Measurements from ENCODE around the gene KLHL34. TPM values are rescaled to one million over a fixed set of nuclear protein-coding genes. Genes with fewer than 3 reads are reported as not detected.

Gene KLHL34
- polyA plus RNA-seq, 1 of the 3 experiments (the other 2 are of a cell fraction) = not detected

DNA sequence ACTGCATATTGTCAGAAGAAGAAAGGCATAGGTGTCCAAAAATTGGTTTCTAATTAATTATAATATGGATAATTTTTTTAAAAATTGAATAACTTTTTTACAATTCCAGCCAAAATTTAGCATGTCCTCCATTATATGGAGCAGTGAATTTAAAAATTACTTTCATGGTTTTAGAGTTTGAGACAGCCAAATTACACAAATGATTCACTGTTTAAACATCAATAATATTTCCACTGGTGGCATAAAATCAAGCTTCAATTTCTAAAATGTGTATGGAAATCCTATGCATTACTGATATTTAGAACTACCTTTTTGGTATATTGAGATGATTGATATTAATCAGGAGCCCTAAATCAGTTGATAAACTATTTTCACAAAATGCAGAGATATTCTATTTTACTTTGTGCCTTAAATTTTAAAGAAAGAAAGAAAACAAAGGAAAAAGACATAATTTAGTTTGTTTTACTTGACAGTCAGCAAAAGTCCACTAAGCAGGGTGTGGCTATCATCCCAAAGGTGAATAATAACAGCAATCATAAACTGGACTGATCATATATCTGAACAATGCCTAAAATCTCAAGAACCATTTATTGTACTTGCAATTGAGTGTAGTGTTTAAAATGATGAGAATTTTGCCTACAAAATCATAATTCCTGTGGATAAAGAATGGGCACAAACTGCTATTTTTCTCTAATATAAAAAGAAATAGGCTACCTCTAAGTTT lies 34.2 kb downstream of the KLHL34 start:
- no peak for DNase-seq
- Histone ChIP-seq H3K9ac (no peak overlapping the region), H3F3A (replicated peaks; ENCODE audit: insufficient read depth) (no peaks in the 10 kb centered on the region), H3K4me1 (ENCODE audit: control insufficient read depth in 1 of 2, insufficient read depth in 2 of 2, low read depth in 1 of 2, low read length in 1 of 2) (no peaks in the 10 kb centered on the region), H3K9me2 (no peaks in the 10 kb centered on the region), H3K4me3 (ENCODE audit: low read depth in 2 of 2, low read length in 1 of 2) (no peak overlapping the region), H3K36me3 (replicated peaks in 1 of 2; ENCODE audit: control insufficient read depth in 1 of 2, insufficient read depth in 2 of 2, low read length in 1 of 2) (no peaks in the 10 kb centered on the region), H3K79me2 (ENCODE audit: insufficient read depth) (no peaks in the 10 kb centered on the region), H3K9me3 (no peaks in the 10 kb centered on the region), H3K27ac (ENCODE audit: low read depth in 2 of 2, low read length in 1 of 2) (no peak overlapping the region), H3K4me2 (no peak overlapping the region), H3K27me3 (ENCODE audit: insufficient read depth) (no peaks in the 10 kb centered on the region), H2AFZ (ENCODE audit: low read depth) (no peak overlapping the region; the same call in 1 of the 2 replicates), H4K20me1 (ENCODE audit: insufficient read depth) (no peaks in the 10 kb centered on the region)
- ChIA-PET CTCF (interaction anchor here (1.0 kb wide), 1 partner anchor 8 kb away, joined by 3 read pairs; no protein-coding TSS in a partner anchor), POLR2A (no interaction called here)
- TF ChIP-seq, protein P1, sequence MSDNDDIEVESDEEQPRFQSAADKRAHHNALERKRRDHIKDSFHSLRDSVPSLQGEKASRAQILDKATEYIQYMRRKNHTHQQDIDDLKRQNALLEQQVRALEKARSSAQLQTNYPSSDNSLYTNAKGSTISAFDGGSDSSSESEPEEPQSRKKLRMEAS (IDR thresholded peaks at IDR 0.05; ENCODE audit: low read depth) = no peak
- TF ChIP-seq, protein P2, sequence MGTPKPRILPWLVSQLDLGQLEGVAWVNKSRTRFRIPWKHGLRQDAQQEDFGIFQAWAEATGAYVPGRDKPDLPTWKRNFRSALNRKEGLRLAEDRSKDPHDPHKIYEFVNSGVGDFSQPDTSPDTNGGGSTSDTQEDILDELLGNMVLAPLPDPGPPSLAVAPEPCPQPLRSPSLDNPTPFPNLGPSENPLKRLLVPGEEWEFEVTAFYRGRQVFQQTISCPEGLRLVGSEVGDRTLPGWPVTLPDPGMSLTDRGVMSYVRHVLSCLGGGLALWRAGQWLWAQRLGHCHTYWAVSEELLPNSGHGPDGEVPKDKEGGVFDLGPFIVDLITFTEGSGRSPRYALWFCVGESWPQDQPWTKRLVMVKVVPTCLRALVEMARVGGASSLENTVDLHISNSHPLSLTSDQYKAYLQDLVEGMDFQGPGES (IDR thresholded peaks at IDR 0.05; ENCODE audit: low read depth, low read length) = no peak
- TF ChIP-seq, protein P3, sequence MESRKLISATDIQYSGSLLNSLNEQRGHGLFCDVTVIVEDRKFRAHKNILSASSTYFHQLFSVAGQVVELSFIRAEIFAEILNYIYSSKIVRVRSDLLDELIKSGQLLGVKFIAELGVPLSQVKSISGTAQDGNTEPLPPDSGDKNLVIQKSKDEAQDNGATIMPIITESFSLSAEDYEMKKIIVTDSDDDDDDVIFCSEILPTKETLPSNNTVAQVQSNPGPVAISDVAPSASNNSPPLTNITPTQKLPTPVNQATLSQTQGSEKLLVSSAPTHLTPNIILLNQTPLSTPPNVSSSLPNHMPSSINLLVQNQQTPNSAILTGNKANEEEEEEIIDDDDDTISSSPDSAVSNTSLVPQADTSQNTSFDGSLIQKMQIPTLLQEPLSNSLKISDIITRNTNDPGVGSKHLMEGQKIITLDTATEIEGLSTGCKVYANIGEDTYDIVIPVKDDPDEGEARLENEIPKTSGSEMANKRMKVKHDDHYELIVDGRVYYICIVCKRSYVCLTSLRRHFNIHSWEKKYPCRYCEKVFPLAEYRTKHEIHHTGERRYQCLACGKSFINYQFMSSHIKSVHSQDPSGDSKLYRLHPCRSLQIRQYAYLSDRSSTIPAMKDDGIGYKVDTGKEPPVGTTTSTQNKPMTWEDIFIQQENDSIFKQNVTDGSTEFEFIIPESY (IDR thresholded peaks at IDR 0.05; ENCODE audit: borderline replicate concordance, low read depth) = no peak
- TF ChIP-seq, protein P4, sequence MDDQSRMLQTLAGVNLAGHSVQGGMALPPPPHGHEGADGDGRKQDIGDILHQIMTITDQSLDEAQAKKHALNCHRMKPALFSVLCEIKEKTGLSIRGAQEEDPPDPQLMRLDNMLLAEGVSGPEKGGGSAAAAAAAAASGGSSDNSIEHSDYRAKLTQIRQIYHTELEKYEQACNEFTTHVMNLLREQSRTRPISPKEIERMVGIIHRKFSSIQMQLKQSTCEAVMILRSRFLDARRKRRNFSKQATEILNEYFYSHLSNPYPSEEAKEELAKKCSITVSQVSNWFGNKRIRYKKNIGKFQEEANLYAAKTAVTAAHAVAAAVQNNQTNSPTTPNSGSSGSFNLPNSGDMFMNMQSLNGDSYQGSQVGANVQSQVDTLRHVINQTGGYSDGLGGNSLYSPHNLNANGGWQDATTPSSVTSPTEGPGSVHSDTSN (IDR thresholded peaks at IDR 0.05) = no peak
- TF ChIP-seq NFIC (IDR thresholded peaks at IDR 0.05; ENCODE audit: borderline replicate concordance) (no peak), EZH2phosphoT487 (IDR thresholded peaks at IDR 0.05; ENCODE audit: borderline replicate concordance, low read depth) (no peak), MEF2A (IDR thresholded peaks at IDR 0.05; ENCODE audit: borderline replicate concordance, low read depth) (no peak), SMC3 (IDR thresholded peaks at IDR 0.05; ENCODE audit: low read depth, low read length) (no peak), TEAD4 (IDR thresholded peaks at IDR 0.05; ENCODE audit: borderline replicate concordance, insufficient read depth) (no peak), MXI1 (IDR thresholded peaks at IDR 0.05; ENCODE audit: low read depth, low read length) (no peak)

DNA sequence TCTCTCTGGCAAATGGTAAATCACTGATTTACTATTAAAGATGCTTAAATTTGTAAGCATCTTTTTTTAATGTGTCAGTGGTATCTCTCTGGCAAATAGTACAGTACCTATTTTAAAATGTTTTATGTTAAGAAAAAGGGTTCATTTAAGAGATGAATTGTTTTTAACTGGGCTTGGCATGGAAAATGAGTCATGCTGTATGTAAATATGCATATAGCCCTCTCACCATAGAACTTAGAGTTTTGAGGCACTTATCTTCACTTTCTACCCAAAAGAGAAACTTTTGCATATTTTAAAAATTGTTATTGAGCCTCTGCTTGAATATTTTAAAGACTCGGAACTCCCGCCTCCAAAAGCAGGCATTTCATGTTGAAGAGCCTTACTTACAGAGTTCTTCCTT lies 37.9 kb downstream of the KLHL34 start:
- ChIA-PET CTCF (interaction anchor here (1.0 kb wide), 1 partner anchor 22 kb away, joined by 3 read pairs; no protein-coding TSS in a partner anchor), POLR2A (no interaction called here)
- H3K27ac ChIP-seq (ENCODE audit: low read depth in 2 of 2, low read length in 1 of 2) = no peak overlapping the region
- H3K36me3 ChIP-seq (replicated peaks in 1 of 2; ENCODE audit: control insufficient read depth in 1 of 2, insufficient read depth in 2 of 2, low read length in 1 of 2) = no peaks in the 10 kb centered on the region
- H2AFZ ChIP-seq (ENCODE audit: low read depth) = no peak overlapping the region
- no peaks in the 10 kb centered on the region for H3K27me3 ChIP-seq (ENCODE audit: insufficient read depth)
- no peak overlapping the region for H3K4me2 ChIP-seq
- H3K4me1 ChIP-seq (ENCODE audit: control insufficient read depth in 1 of 2, insufficient read depth in 2 of 2, low read depth in 1 of 2, low read length in 1 of 2) = no peaks in the 10 kb centered on the region
- no peak for TF ChIP-seq EP300 (IDR thresholded peaks at IDR 0.05; ENCODE audit: borderline replicate concordance in 1 of 2, low read depth in 1 of 2, low read length in 1 of 2)
- no peak for TF ChIP-seq SIN3A (IDR thresholded peaks at IDR 0.05; ENCODE audit: borderline replicate concordance, low read depth, low read length)
- TF ChIP-seq, protein P5, sequence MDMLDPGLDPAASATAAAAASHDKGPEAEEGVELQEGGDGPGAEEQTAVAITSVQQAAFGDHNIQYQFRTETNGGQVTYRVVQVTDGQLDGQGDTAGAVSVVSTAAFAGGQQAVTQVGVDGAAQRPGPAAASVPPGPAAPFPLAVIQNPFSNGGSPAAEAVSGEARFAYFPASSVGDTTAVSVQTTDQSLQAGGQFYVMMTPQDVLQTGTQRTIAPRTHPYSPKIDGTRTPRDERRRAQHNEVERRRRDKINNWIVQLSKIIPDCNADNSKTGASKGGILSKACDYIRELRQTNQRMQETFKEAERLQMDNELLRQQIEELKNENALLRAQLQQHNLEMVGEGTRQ (IDR thresholded peaks at IDR 0.05; ENCODE audit: borderline replicate concordance, low read depth, low read length) = no peak
- TF ChIP-seq, protein P4 (IDR thresholded peaks at IDR 0.05) = no peak
- TF ChIP-seq TCF12 (IDR thresholded peaks at IDR 0.05) = no peak
- no peaks in the 10 kb centered on the region for H3F3A ChIP-seq (replicated peaks; ENCODE audit: insufficient read depth)
- 37% methylated on average over 2 of the region's 2 CpGs for WGBS (ENCODE audit: low lambda C conversion rate)
- H3K9me2 ChIP-seq = no peaks in the 10 kb centered on the region
- no peaks in the 10 kb centered on the region for H4K20me1 ChIP-seq (ENCODE audit: insufficient read depth)
- no peaks in the 10 kb centered on the region for H3K9me3 ChIP-seq
- no peak overlapping the region for H3K9ac ChIP-seq
- no peak overlapping the region for H3K4me3 ChIP-seq (ENCODE audit: low read depth in 2 of 2, low read length in 1 of 2)
- no peaks in the 10 kb centered on the region for H3K79me2 ChIP-seq (ENCODE audit: insufficient read depth)
- DNase-seq = no peak

Data from SK-N-SH (cell line).